Muscle of arm (tissue), 12 donors: ENCODE measurements around the gene DVL2. TPM values are rescaled to one million over a fixed set of nuclear protein-coding genes. Genes with fewer than 3 reads are reported as not detected.

Experiments used
- DNase-seq: peaks from one replicate; pipeline ENCODE4 v3.0.0-alpha.2; 2013
- polyA plus RNA-seq, 12 donors: library from polyadenylated mRNA; unstranded; fragments of 120-200 nt; gene quantifications; one replicate each; pipeline ENCODE4 v1.2.1, GENCODE V29; 2013; ENCODE audit not compliant: insufficient read length in 12 of 12

DVL2 gene
- polyA plus RNA-seq, 12 donors, result 26.7 to 49.0 (median 33.7) TPM; not detected in 1

GRCh38 chr17:7221278-7222092 lies 12.8 kb downstream of the DVL2 start:
- DNase-seq, result no peak

GRCh38 chr17:7220593-7221277 lies 13.6 kb downstream of the DVL2 start:
- DNase-seq, result no peak

DNA sequence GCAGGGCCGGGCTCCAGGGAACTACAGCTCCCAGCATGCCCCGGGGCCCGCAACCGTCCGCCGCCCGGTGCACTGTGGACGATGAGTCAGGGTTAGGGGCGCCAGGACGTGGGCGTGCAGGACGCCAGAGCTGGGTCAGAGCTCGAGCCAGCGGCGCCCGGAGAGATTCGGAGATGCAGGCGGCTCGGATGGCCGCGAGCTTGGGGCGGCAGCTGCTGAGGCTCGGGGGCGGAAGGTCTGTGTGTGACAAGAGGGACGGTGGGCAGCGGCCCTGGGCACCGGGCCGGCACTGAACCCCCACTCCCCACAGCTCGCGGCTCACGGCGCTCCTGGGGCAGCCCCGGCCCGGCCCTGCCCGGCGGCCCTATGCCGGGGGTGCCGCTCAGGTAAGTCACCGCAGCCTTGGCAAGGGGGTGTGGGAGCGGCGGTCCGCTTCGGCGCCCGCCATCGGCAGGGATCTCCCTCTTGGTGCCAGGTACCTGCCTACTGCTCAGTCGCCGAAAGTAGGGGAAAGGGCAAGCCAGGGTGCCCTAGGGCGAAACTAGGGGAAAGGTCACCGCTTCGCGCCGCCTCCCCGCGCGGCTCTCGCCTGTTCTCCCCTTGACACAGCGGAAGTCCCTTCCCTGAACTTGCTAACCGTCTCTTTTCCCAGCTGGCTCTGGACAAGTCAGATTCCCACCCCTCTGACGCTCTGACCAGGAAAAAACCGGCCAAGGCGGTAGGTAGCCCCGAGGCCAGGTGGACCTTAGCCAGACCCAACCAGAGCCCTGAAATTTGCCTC lies 14.3 kb downstream of the DVL2 start, which contains the start of the genes ACADVL and DLG4:
ACADVL (plus strand) TSS at position 127 of the 781 bp plus-strand sequence; CDS start at position 174, 47 bp downstream.
DLG4 (minus strand) TSS at position 25 of the 781 bp plus-strand sequence.
- DNase-seq, result peak; percentile 92

GRCh38 chr17:7219229-7219811 lies 15.0 kb downstream of the DVL2 start:
- DNase-seq, result no peak

- DNase-seq, result no peak
Observed at GRCh38 chr17:7218758-7219157, 15.6 kb downstream of the DVL2 start.

DNA sequence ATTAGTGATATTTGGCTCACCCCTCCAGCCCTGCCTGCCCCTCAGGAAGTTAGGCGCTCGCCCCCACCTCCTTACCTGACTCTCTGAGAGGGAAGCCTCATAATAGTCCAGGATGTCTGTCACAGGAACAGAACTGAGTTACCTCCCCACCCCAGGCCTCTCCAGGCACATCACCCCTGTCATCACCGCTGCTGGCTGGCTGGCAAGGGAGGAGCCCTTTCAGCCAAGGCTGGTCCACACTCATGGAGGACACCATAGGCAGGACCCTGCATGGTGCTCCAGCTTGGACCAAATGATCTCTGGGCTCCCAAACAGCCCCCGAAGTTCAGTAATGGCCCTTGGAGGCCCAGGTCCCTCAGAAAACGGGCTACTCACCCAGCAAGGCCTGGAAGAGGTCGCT lies 16.2 kb downstream of the DVL2 start:
- no peak for DNase-seq

DNA sequence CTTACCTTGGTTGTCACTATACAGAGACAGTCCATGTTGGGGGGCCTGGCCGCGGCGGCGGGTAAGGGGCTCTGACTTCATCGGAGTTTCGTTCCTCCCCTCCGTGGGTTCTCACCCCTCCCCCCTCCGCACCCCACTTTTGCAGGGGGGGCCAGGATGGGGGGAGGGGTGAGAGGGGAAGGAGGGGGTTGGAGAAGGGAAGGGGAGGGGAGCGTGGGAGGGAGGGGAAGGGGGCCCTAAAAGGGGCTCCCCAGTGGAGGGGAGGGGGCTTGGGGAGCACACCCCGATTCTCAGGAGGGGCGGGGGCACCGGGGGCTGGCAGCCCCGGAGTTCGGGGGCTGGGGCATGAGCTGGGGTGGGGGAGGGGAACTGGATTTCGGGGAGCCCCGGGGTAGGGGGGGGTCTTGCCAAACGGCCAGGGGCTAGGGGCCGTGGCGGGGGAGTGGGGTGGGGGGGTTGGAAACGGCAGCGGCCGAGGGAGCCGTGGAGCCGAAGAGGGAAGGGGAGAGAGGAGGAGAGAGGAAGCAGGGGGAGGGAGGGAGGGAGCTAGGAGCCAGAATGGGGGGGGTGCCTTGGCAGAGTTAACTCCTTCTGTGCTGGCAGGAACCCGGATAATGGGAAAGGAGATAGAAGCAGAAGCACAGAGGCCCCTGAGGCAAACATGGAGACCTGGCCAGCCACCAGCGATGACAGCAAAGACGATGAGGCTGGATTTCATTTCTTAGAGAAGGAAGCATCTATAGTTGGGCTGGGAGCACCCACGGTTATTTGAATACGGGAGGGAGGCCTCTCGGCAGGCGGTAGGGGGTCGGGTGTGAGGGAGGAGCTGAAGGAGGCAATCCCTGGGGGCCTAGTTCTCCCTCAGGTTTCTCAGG lies 17.0 kb downstream of the DVL2 start:
- peak; percentile 89 for DNase-seq

DNA sequence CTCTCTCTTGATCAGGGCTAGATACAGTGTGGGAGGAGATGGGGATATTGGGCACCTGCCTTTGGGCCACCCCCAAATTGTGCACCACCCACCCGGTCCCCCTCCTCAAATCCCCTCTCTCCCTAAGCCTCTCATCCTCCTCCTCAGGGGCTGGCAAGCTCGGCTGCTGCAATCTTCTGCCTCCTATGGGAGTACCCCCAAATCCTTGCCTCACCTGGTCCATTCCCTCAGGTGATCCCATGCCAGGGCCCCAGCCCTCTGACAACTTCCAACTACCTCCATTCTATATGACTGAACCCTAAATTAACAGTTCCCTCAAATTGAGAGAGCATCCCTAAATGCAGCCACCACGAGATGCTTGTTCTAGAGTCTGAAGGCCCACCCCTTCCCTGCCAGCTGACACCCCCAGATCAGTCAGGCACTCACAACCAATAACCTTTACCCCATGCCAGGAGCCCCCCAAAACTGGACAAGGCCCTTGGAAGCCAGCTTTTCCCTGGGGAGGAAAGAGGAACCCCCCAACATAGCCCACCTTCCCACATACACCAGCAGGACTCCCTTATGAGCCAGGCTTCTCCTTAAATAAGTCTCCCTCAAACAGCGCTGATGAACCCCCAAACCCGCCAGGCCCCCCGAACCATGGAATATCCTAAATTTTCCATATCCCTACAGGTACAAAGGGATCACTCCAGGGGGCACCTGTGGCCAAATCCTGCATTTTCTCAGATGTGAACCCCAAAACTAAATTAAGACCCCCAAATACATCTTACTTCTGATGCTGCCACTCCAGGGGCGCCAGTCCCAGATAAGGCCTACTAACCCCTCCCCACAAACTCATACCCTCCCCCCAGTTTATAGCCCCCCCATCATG lies 17.8 kb downstream of the DVL2 start:
- DNase-seq, result no peak

- no peak for DNase-seq
Observed at GRCh38 chr17:7215652-7216180, 18.6 kb downstream of the DVL2 start.

DNA sequence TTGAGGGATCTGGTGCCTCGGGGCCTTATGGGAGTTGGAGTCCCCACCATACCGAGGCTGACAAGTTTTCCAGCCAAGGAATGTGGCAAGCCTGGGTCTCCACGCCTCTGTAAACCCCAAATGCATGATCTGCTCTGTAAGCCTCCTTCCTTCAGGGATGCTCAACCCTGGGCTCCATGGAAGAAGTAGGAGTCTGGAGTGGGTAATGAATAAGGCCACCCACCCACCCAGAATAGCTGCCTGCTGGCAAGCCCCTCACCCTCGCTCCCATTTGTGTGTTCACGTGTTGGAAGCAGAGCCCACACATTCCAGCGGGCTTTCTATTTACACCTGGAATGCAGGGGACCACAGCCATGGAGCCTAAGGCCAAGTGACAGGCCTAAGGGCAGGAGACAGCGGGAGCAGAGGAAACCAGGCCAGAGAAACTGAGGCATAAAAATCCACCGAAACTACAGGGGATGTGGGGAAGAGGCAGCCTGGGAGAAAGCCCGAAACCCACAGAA lies 19.1 kb downstream of the DVL2 start:
- peak; percentile 93 for DNase-seq

DNA sequence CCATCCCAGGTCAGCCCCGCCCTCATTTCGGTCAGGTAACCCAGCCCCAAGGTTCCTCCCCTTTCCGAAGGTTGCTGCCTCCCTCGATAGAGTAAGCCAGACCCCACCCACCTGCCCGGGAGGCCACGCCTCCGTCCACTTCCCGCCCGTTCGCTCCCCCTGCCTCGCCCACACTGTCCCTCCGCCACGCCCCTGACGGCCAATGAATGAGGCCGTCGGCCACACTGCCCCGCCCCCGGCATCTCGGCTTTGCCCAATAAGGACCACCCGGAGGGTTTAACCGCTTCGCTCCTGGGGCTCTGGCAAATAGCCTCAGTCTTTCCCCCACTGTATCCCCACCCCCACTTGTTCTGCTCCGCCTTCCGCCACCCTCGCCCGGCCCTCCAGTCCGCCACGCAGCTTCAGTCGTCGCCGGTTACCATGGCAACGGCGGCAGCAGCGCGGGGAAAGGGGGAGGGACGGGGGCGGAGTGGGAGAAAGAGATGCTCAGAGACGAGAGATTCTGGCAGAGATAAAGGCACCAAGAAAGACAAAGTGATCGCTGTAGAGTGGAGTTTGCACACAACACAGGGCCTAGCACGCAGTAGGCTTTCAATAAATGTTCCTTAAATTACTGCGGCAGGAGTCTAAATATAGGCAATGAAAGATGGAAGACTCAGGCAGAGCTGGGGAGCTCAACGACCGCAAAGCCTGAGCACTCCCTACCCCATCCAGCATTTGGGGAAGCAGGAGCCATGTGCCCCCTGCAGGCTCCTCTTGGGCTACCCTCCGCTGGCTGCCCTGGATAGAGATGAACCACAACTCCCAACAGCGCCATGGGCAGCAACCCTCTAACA lies 19.8 kb downstream of the DVL2 start:
- peak; percentile 99 for DNase-seq

DNA sequence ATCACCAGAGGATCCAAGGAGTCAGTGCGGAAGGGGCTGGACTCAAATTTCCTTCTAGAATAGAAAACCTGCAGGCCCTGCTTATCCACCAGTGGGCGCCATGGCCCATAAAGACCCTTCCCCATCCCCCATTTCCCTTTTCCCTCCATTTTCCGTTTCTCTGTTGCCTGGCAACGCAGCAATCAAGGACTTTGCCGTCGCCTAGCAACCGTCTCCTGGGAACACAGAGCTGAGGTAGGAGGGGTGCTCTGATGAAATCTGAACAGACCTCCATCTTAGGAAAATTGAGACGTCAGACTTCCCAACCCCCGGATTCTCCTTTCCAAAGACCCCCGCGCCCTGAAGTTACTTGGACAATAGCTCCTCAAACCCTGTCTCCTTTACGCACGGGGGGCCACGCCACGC lies 20.4 kb downstream of the DVL2 start:
- DNase-seq, result peak; percentile 90

- no peak for DNase-seq
Observed at GRCh38 chr17:7211491-7212273, 22.6 kb downstream of the DVL2 start.

DNA sequence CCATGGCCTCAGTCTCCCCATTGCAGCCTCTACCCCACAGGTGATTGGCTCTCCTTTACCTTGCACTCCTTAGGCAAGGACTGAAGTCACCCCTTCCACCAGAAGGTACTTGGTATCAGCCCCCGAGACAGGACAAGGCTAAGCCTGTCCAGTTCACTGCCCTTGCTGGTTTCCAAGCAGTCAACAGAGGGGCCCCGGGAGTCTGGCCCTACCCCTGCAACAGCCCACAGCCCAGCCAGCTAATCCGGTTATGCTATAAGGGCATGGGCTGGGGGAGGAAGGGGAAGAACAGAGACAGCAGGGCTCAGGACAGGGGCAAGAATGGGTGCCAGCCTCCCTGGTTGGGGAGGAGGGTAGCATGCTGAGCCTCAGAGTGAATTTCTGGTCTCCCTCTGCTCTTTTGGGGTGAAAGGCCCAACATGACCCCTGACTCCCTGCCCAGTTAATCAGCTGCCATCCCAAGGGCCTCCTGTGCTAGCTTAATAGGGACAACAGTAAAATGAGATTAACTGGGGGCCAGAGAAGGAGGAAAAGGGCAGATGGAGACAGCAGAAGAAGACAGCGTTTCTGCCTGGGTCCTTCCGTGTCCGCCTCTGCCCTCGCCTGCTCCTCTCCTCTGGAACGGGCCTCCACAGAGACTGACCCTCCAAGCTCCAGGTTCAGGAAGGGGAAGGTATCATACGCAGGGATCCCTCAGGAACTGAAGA lies 25.4 kb downstream of the DVL2 start:
- DNase-seq, result no peak

DNA sequence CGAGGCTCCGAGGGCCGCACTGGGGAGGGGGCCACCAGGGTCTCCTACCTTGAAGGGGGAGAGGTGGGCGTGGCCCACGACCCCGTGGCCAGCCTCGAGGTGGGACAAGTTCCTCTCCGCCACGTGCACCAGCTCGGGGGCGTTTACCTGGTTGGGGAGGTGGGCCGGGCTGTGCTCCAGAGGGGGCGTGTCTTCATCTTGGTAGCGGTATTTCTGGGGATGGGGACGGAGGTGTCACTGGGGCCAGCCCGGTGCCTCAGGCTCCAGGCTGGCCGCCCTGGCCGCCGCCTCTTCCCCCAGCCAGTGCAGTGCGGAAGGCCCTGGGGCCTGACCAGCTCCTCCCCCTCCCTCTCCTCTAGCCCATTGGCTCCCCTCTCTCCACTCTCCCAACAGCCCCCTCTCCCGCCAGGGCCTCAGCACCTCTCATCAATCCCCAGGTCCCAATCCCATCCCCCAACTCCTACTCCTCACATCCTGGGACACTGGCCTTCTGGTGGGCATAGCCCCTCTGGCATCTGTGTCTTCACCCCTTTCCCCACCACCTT lies 26.2 kb downstream of the DVL2 start:
- DNase-seq, result no peak
